Measurements from ENCODE around the gene ITFG1.

The ITFG1 gene

DNA sequence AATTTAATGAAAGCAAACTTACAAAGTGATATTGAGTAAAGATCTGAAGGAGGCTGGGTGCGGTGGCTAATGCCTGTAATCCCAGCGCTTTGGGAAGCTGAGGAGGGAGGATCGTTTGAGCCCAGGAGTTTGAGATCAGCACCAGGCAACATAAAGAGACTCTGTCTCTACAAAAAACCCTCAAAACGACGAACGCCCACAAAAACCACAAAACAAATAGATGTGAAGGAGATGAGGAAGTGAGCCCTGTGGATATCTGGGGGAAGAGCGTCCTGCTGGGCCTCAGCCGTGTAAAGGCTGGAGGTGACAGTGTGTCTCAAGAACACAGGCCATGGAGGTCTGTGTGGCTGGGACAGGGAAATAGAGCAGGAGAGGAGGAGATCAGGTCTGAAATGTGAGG is 68.8 kb downstream of the ITFG1 start:
- peak; percentile 31 for DNase-seq (ENCODE audit: low spot score)
- no peak for TF ChIP-seq CTCF (IDR thresholded peaks at IDR 0.05; ENCODE audit: extremely low read depth, missing control alignments)

GRCh38 chr16:47388705-47389104 is 72.2 kb downstream of the ITFG1 start:
- TF ChIP-seq CTCF (IDR thresholded peaks at IDR 0.05; ENCODE audit: extremely low read depth, missing control alignments), result no peak
- no peak for DNase-seq (ENCODE audit: low spot score)

- no peak for TF ChIP-seq CTCF (IDR thresholded peaks at IDR 0.05; ENCODE audit: extremely low read depth, missing control alignments)
- DNase-seq (ENCODE audit: low spot score), result no peak
These were observed 73.7 kb downstream of the ITFG1 start for GRCh38 chr16:47387026-47387734.

DNA sequence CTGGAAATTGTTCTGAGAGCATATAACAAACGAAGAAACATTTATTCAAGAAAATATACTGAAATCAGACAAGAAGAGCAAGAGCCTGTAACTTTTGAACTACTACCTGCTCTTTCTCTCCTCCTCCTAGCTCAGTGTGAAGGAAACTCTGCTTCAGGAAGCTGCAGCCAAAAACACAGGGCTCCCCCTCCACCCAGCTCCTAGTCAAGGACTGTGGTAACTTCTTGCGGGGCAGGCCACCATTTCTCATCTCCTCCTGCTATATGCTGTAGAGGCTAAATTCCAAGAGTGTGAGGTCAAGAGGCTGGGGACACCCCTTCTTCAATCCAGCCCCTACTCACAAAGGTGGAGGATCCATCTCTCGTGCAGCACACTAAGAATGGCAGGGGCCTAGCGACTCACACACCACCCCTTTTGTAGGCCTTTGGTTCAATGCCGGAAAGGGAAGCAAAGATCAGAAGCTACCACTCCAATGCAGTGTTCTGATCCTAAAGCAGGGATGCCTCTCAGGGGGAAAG is 74.6 kb downstream of the ITFG1 start:
- DNase-seq (ENCODE audit: low spot score), result no peak
- TF ChIP-seq CTCF (IDR thresholded peaks at IDR 0.05; ENCODE audit: extremely low read depth, missing control alignments), result no peak

DNA sequence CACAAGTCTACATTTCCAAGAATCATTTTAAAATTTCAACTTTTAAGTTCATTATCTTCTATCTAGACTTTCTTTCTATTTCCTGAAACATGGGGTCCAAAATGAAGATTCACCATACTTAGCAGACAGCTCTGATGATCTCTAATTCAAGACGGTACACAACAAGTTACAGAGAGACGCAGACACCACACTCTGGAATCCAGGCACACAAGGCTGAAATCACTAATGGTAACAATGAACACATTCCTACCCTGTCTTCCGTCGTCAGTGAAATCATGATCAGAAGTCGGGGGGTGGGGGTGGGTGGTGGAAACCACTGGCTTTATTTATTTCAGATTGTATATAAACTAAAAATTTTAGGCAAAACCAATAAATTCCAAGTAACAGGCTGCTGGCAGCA is 78.5 kb downstream of the ITFG1 start:
- no peak for DNase-seq (ENCODE audit: low spot score)
- no peak for TF ChIP-seq CTCF (IDR thresholded peaks at IDR 0.05; ENCODE audit: extremely low read depth, missing control alignments)

- DNase-seq (ENCODE audit: low spot score), result no peak
- no peak for TF ChIP-seq CTCF (IDR thresholded peaks at IDR 0.05; ENCODE audit: extremely low read depth, missing control alignments)
These were observed 83.7 kb downstream of the ITFG1 start for GRCh38 chr16:47377154-47377553.

- no peak for DNase-seq (ENCODE audit: low spot score)
- no peak for TF ChIP-seq CTCF (IDR thresholded peaks at IDR 0.05; ENCODE audit: extremely low read depth, missing control alignments)
These were observed 85.4 kb downstream of the ITFG1 start for GRCh38 chr16:47375423-47375822.

All from GM20000 (cell line).